Measurements from ENCODE around the gene LY6G5B.

LY6G5B gene

GRCh38 chr6:31662124-31662723 lies 7.6 kb upstream of the LY6G5B start:
- no peak for TF ChIP-seq CTCF (IDR thresholded peaks at IDR 0.05; ENCODE audit: insufficient read depth, low read depth, low read length, missing control alignments)
- no peak for DNase-seq (ENCODE audit: low read depth)
- no peak overlapping the region for H3K4me3 ChIP-seq (ENCODE audit: low read depth, low read length)

- peak overlapping the region; percentile 65 for H3K4me3 ChIP-seq (ENCODE audit: low read depth, low read length)
- no peak for TF ChIP-seq CTCF (IDR thresholded peaks at IDR 0.05; ENCODE audit: insufficient read depth, low read depth, low read length, missing control alignments)
Measured at GRCh38 chr6:31663126-31663960, 6.4 kb upstream of the LY6G5B start.

GRCh38 chr6:31663961-31664789 lies 5.6 kb upstream of the LY6G5B start:
- TF ChIP-seq CTCF (IDR thresholded peaks at IDR 0.05; ENCODE audit: insufficient read depth, low read depth, low read length, missing control alignments) = no peak

More at GRCh38 chr6:31663126-31663960, 6.4 kb upstream of the LY6G5B start:
- no peak for DNase-seq (ENCODE audit: low read depth)

DNA sequence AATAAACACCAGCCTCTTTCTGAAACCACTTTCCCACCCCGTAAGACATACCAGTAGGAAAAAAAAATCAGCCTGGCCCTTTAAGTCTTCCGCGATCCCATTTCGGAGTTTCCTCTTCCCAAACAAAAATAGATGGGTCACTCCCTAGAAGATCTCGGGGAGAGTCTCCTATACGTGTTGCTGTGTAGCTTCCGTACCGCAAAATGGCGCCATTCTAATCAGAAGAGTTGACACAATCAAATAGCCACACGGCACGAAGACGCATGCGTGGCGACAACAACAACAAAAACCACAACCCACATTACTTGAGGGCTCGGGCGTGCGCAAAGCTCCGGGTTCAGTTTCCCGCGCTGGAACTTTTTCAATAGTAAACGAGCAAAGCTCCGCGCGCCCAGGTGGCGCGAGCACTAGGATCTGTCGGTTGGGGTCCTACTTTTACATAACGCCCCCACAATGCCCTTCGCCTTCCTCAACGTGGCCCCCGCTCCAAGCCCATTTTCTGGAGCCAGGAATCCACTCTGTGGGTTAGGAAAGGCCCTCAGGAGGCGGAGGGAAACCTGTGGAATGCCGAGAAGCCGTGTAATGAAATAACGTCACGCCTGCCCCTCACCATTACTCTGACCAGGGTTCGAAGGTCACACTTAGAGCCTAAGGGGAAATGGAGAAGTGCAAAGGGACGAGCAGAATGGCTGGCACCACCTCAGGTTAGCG lies 4.8 kb upstream of the LY6G5B start, which contains the start of gene GPANK1:
Gene GPANK1, minus strand, starts transcription at position 208 of the 711 bp plus-strand sequence. CDS start 519 bp downstream, outside the sequence.
- peak; percentile 97 for DNase-seq (ENCODE audit: low read depth)
- H3K4me3 ChIP-seq (ENCODE audit: low read depth, low read length) = peak within 1 kb of the TSS; percentile 65

More at GRCh38 chr6:31663961-31664789, 5.6 kb upstream of the LY6G5B start:
- H3K4me3 ChIP-seq (ENCODE audit: low read depth, low read length) = peak overlapping the region; percentile 65
- no peak for DNase-seq (ENCODE audit: low read depth)

GRCh38 chr6:31665501-31666336 lies 4.1 kb upstream of the LY6G5B start, which contains the start of gene CSNK2B:
CSNK2B (plus strand) TSS chr6:31666080; CDS start chr6:31666832, 752 bp downstream.
- peak within 1 kb of the TSS; percentile 96 for H3K4me3 ChIP-seq (ENCODE audit: low read depth, low read length)
- no peak for TF ChIP-seq CTCF (IDR thresholded peaks at IDR 0.05; ENCODE audit: insufficient read depth, low read depth, low read length, missing control alignments)
- peak; percentile 98 for DNase-seq (ENCODE audit: low read depth)

More for the DNA sequence above, 4.8 kb upstream of the LY6G5B start, which contains the start of gene GPANK1:
- no peak for TF ChIP-seq CTCF (IDR thresholded peaks at IDR 0.05; ENCODE audit: insufficient read depth, low read depth, low read length, missing control alignments)
